ENCODE measurements around the gene CACNB1. TPM values are rescaled to one million over a fixed set of nuclear protein-coding genes. Genes with fewer than 3 reads are reported as not detected.

CACNB1 gene
- total RNA-seq, 1 donor: 5.8 TPM

DNA sequence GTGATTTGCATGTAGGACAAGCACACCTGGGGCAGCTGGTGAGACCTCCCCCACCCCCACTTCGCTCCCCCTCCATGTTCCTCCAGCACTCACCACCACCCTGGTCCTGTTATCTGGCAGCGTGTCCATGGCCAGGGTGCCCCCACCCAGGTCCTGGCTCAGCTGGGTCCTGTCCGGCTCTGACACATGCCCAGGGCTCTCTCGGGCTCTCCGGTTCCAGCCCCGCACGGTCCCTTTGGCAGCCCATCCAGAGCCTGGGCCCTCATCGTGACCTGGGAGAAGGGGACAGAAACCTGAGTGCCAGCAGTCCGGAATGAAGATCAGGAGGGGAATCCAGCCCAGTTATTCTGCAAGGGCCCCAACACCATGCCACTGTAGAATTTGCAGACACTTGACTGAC is 57.9 kb downstream of the CACNB1 start:
- Histone ChIP-seq H3K36me3 (ENCODE audit: insufficient read depth, low read length) (no peaks in the 10 kb centered on the region), H3K4me1 (ENCODE audit: insufficient read depth, low read length) (peaks cover 18% of the 10 kb centered on the region), H2AFZ (ENCODE audit: low read length) (peak overlapping the region; percentile 58), H3K4me2 (ENCODE audit: insufficient read depth, low read length) (peak overlapping the region; percentile 30), H3K27me3 (ENCODE audit: insufficient read depth, low read length) (no peaks in the 10 kb centered on the region), H3K4me3 (ENCODE audit: insufficient read depth, low read length) (no peak overlapping the region), H3K79me2 (ENCODE audit: insufficient read depth, low read length) (no peaks in the 10 kb centered on the region), H4K20me1 (ENCODE audit: insufficient read depth, low read length) (no peaks in the 10 kb centered on the region), H3K27ac (ENCODE audit: low read depth, low read length) (no peak overlapping the region), H3K9me3 (ENCODE audit: low read depth, low read length) (no peaks in the 10 kb centered on the region)
- TF ChIP-seq, protein P1, sequence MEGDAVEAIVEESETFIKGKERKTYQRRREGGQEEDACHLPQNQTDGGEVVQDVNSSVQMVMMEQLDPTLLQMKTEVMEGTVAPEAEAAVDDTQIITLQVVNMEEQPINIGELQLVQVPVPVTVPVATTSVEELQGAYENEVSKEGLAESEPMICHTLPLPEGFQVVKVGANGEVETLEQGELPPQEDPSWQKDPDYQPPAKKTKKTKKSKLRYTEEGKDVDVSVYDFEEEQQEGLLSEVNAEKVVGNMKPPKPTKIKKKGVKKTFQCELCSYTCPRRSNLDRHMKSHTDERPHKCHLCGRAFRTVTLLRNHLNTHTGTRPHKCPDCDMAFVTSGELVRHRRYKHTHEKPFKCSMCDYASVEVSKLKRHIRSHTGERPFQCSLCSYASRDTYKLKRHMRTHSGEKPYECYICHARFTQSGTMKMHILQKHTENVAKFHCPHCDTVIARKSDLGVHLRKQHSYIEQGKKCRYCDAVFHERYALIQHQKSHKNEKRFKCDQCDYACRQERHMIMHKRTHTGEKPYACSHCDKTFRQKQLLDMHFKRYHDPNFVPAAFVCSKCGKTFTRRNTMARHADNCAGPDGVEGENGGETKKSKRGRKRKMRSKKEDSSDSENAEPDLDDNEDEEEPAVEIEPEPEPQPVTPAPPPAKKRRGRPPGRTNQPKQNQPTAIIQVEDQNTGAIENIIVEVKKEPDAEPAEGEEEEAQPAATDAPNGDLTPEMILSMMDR (IDR thresholded peaks at IDR 0.05; ENCODE audit: extremely low read depth, low read depth, low read length): no peak
- peak; percentile 59 for DNase-seq (ENCODE audit: insufficient read length, low spot score, missing footprints)

DNA sequence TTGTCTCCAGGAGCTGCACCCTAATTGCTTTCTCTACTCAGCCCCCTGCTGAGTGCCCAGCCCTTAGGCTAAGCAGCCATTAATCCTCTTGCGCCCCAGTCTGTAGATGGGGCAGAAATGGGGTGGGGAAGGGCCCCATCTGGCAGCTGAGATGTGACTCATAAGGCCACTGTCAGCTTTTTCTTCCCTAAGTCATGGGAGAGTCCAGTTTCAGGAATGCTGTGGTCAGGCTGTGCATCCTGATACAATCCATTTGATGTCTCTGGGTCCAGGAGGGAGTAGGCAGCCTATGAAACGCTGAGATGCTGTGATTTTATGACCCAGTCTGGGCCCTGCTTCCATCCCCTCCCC is 58.3 kb downstream of the CACNB1 start:
- Histone ChIP-seq H4K20me1 (ENCODE audit: insufficient read depth, low read length) (no peaks in the 10 kb centered on the region), H3K4me2 (ENCODE audit: insufficient read depth, low read length) (peak overlapping the region; percentile 30), H3K27ac (ENCODE audit: low read depth, low read length) (peak overlapping the region; percentile 70), H3K79me2 (ENCODE audit: insufficient read depth, low read length) (no peaks in the 10 kb centered on the region), H3K4me1 (ENCODE audit: insufficient read depth, low read length) (peaks cover 18% of the 10 kb centered on the region), H3K9me3 (ENCODE audit: low read depth, low read length) (no peaks in the 10 kb centered on the region), H2AFZ (ENCODE audit: low read length) (peak overlapping the region; percentile 58), H3K27me3 (ENCODE audit: insufficient read depth, low read length) (no peaks in the 10 kb centered on the region), H3K36me3 (ENCODE audit: insufficient read depth, low read length) (no peaks in the 10 kb centered on the region), H3K4me3 (ENCODE audit: insufficient read depth, low read length) (no peak overlapping the region)
- DNase-seq (ENCODE audit: insufficient read length, low spot score, missing footprints): peak; percentile 98
- TF ChIP-seq, protein P1 (IDR thresholded peaks at IDR 0.05; ENCODE audit: extremely low read depth, low read depth, low read length): no peak

DNA sequence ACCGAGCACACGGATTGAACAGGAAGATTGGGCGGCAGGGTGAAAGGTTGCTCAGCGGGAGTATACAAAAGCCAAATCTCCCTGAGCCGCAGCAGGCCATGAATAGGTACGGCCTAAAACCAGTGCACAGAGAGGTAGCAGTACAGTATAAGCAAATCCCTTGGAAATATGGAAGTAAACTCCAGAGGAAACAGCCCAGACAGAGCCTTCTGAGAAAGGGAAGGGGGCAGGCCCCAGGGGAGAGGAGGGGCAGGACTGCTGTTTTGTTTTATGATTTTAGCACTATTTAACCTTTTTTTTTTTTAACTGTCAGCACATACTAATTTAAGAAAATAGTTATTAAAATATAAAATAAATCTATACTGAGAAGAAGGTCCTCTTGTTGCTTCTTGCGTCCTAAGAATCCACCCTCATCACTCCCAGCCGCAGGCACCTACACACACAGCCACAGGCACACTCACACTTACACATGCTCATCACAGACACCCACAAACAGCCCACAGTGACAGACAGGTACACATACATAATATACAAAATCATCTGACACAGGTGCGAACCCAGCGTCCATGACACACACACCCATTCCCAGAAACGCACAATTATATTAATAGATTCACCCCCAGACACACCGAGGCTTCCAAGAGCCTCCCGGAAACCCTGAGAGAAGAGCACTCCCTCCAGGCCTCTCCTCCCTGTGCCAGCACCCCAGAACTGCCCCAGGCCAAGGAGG is 58.9 kb downstream of the CACNB1 start:
- Histone ChIP-seq H3K9me3 (ENCODE audit: low read depth, low read length) (no peaks in the 10 kb centered on the region), H3K79me2 (ENCODE audit: insufficient read depth, low read length) (no peaks in the 10 kb centered on the region), H3K4me2 (ENCODE audit: insufficient read depth, low read length) (peak overlapping the region; percentile 30), H2AFZ (ENCODE audit: low read length) (peak overlapping the region; percentile 58), H4K20me1 (ENCODE audit: insufficient read depth, low read length) (no peaks in the 10 kb centered on the region), H3K36me3 (ENCODE audit: insufficient read depth, low read length) (no peaks in the 10 kb centered on the region), H3K4me1 (ENCODE audit: insufficient read depth, low read length) (peaks cover 18% of the 10 kb centered on the region), H3K4me3 (ENCODE audit: insufficient read depth, low read length) (no peak overlapping the region), H3K27me3 (ENCODE audit: insufficient read depth, low read length) (no peaks in the 10 kb centered on the region), H3K27ac (ENCODE audit: low read depth, low read length) (peak overlapping the region; percentile 70)
- DNase-seq (ENCODE audit: insufficient read length, low spot score, missing footprints): peak; percentile 73
- TF ChIP-seq, protein P1 (IDR thresholded peaks at IDR 0.05; ENCODE audit: extremely low read depth, low read depth, low read length): no peak

DNA sequence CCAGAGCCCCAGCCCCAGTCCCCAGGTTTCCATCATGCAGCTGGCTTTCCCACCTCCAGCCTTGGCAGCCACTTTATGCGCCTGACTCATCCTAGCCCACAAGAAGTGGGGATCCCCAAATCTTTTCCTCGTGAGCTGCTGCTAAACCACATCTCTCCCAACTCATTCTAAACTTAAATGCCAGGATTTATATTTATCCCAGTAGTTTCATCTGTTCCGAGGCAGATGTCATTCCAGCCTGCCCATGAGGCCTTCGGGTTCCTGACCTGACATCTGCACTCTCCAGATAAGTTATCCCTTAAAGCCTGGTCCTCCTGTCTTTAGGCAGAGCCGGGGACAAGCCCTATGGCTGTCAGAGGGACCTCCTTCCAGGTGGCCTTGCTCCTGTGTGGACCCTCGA is 62.6 kb downstream of the CACNB1 start:
- no peak overlapping the region for H3K27ac ChIP-seq (ENCODE audit: low read depth, low read length)
- peak; percentile 83 for DNase-seq (ENCODE audit: insufficient read length, low spot score, missing footprints)
- no peaks in the 10 kb centered on the region for H3K79me2 ChIP-seq (ENCODE audit: insufficient read depth, low read length)
- H3K4me2 ChIP-seq (ENCODE audit: insufficient read depth, low read length): peak overlapping the region; percentile 17
- H2AFZ ChIP-seq (ENCODE audit: low read length): no peak overlapping the region
- peaks cover 32% of the 10 kb centered on the region for H3K4me1 ChIP-seq (ENCODE audit: insufficient read depth, low read length)
- no peaks in the 10 kb centered on the region for H4K20me1 ChIP-seq (ENCODE audit: insufficient read depth, low read length)
- no peaks in the 10 kb centered on the region for H3K36me3 ChIP-seq (ENCODE audit: insufficient read depth, low read length)
- TF ChIP-seq, protein P1 (IDR thresholded peaks at IDR 0.05; ENCODE audit: extremely low read depth, low read depth, low read length): no peak
- H3K27me3 ChIP-seq (ENCODE audit: insufficient read depth, low read length): no peaks in the 10 kb centered on the region
- no peaks in the 10 kb centered on the region for H3K9me3 ChIP-seq (ENCODE audit: low read depth, low read length)
- H3K4me3 ChIP-seq (ENCODE audit: insufficient read depth, low read length): no peak overlapping the region

Data from osteoblast (primary cell).